Effector memory CD4-positive, alpha-beta T cell (primary cell): ENCODE data around the gene ALDH1A1.

Experiments
- DNase-seq, 3 donors: peaks; one replicate each; pipeline ENCODE4 v3.0.0-alpha.2; 2020
- H3K27ac ChIP-seq: 2 replicates; pipeline ENCODE4 v1.7.0; 2013; ENCODE audit warnings: mild to moderate bottlenecking, low read length, moderate library complexity; ENCODE audit not compliant: insufficient read depth, poor library complexity, severe bottlenecking
- H3K27me3 ChIP-seq: replicated peaks from 2 replicates; pipeline ENCODE4 v1.7.0; 2013; ENCODE audit warnings: mild to moderate bottlenecking, low read length; ENCODE audit not compliant: insufficient read depth, control insufficient read depth, poor library complexity, severe bottlenecking
- H3K36me3 ChIP-seq: 2 replicates; pipeline ENCODE4 v1.7.0; 2013; ENCODE audit warnings: mild to moderate bottlenecking, low read length, moderate library complexity; ENCODE audit not compliant: control insufficient read depth, insufficient read depth
- H3K4me1 ChIP-seq: 2 replicates; pipeline ENCODE4 v1.7.0; 2013; ENCODE audit warnings: low read length, mild to moderate bottlenecking; ENCODE audit not compliant: control insufficient read depth, insufficient read depth, poor library complexity, severe bottlenecking
- H3K4me3 ChIP-seq: 2 replicates; pipeline ENCODE4 v1.7.0; 2013; ENCODE audit warnings: low read length, low read depth, mild to moderate bottlenecking; ENCODE audit not compliant: insufficient read depth, poor library complexity, severe bottlenecking
- H3K9me3 ChIP-seq: 2 replicates; pipeline ENCODE4 v1.7.0; 2013; ENCODE audit warnings: mild to moderate bottlenecking, low read length, moderate library complexity; ENCODE audit not compliant: control insufficient read depth

Gene ALDH1A1

GRCh38 chr9:72886386-72886785, 66.5 kb downstream of the ALDH1A1 start:
- no peak for DNase-seq
- Histone ChIP-seq H3K4me3 (no peak overlapping the region), H3K9me3 (no peaks in the 10 kb centered on the region), H3K4me1 (no peaks in the 10 kb centered on the region), H3K27me3 (no peaks in the 10 kb centered on the region), H3K27ac (no peak overlapping the region), H3K36me3 (no peaks in the 10 kb centered on the region)

DNA sequence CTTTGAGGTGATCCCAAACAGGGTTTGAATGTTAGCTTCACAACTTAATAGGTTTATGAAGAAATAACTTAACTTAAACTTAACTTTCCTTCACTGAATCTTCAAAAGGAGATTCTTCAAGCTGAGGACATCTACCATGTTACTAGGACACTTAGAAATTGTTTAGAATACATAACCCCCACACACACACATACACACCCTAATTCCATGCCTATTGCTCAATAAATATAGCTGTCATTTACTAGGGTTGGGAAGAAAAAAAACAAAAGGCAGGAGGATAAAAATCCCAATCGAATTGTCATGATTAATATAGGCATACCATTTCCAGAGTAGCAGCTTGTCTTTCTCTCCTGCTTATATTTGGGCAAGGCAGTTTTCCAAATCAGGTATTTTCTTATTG, 68.3 kb downstream of the ALDH1A1 start:
- H3K27me3 ChIP-seq = no peaks in the 10 kb centered on the region
- no peaks in the 10 kb centered on the region for H3K4me1 ChIP-seq
- no peaks in the 10 kb centered on the region for H3K9me3 ChIP-seq
- no peak for DNase-seq
- no peak overlapping the region for H3K4me3 ChIP-seq
- no peak overlapping the region for H3K27ac ChIP-seq
- no peaks in the 10 kb centered on the region for H3K36me3 ChIP-seq

DNA sequence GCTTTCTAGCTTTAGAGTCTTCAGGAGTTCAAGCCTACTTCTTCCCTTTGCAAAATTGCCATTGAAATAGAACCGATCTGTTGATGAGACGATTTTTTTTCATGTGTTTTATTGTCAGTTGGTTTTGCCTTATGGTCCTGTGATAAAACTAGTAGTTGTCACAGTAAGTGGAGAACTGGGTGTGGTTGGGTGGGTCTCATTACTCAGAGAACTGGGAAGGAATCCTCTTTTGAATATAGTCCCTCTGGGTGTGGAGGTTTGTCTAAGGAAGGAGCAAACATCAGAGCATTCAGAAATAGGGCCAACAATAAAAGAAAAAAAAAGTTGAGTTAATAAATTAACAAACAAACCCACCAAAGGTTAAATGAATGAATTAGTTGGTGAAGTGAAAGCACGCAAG, 69.0 kb downstream of the ALDH1A1 start:
- Histone ChIP-seq H3K4me3 (no peak overlapping the region), H3K4me1 (no peaks in the 10 kb centered on the region), H3K27me3 (no peaks in the 10 kb centered on the region), H3K36me3 (no peaks in the 10 kb centered on the region), H3K27ac (no peak overlapping the region), H3K9me3 (no peaks in the 10 kb centered on the region)
- DNase-seq = no peak

GRCh38 chr9:72882117-72882775, 70.6 kb downstream of the ALDH1A1 start:
- no peaks in the 10 kb centered on the region for H3K9me3 ChIP-seq
- H3K27ac ChIP-seq = no peak overlapping the region
- no peak for DNase-seq
- H3K36me3 ChIP-seq = no peaks in the 10 kb centered on the region
- no peaks in the 10 kb centered on the region for H3K4me1 ChIP-seq
- H3K27me3 ChIP-seq = no peaks in the 10 kb centered on the region
- H3K4me3 ChIP-seq = no peak overlapping the region

GRCh38 chr9:72880821-72881220, 72.0 kb downstream of the ALDH1A1 start:
- Histone ChIP-seq H3K9me3 (no peaks in the 10 kb centered on the region), H3K4me3 (no peak overlapping the region)
- no peak for DNase-seq

DNA sequence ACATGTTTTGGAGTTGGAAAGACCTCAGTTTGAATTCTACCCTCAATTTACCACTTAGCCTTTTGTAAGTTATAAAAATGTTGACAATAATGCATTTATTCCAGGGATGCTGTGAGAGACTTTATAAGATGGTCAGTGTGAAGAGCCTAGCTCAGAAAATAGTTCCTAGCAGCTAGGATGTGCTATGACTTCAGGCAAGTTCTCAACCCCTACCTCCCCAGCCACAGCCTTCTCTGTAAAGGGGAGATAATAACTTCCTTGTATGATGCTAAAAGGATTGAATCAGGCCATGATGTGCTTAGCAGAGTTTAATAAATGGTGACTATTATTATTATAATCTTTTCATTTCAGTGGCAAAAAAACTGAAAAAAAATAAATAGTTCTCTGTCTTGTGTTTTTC, 77.6 kb downstream of the ALDH1A1 start:
- Histone ChIP-seq H3K27ac (no peak overlapping the region), H3K36me3 (no peaks in the 10 kb centered on the region), H3K9me3 (no peaks in the 10 kb centered on the region), H3K4me3 (no peak overlapping the region), H3K27me3 (no peaks in the 10 kb centered on the region), H3K4me1 (no peaks in the 10 kb centered on the region)
- no peak for DNase-seq

More at GRCh38 chr9:72880821-72881220, 72.0 kb downstream of the ALDH1A1 start:
- Histone ChIP-seq H3K27ac (no peak overlapping the region), H3K36me3 (no peaks in the 10 kb centered on the region), H3K4me1 (no peaks in the 10 kb centered on the region), H3K27me3 (no peaks in the 10 kb centered on the region)

DNA sequence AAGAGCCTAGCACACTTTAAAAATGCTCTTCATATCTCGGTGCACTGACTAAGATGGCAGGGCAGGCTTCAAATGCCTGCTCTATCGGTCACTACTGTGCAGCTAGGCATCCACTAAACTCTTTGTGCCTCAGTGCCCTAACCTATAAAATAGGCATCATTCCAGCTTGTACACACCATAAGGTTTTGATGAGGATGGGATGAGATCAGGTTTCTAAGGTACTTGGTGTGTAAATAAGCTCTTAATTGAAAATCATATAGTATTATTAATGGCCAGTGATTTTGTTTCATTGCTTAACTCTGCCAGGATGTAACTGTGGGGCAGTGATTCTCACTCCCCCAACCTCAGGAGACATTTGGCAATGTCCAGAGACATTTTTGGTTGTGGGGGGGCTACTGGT, 78.5 kb downstream of the ALDH1A1 start:
- H3K4me1 ChIP-seq = no peaks in the 10 kb centered on the region
- H3K36me3 ChIP-seq = no peaks in the 10 kb centered on the region
- no peak overlapping the region for H3K4me3 ChIP-seq
- no peaks in the 10 kb centered on the region for H3K9me3 ChIP-seq
- no peak for DNase-seq
- H3K27ac ChIP-seq = no peak overlapping the region
- no peaks in the 10 kb centered on the region for H3K27me3 ChIP-seq

DNA sequence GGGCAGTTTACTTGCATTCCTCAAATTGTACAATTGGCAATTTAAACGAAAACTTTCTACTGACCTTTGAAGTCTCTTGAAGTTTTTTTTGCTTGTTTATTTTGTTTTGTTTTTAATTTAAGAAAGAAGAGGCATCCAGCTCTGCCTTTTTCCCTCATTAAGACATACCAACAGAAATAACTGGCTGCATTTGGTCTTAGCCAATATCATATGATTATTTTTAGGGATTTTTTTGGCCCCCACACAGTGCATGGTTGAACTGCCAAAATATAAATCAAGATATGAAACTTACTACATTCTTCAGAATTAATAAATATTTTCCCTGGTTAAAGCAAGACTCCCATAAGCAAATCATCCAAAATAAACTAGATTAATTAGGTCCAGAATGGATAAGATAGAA, 79.4 kb downstream of the ALDH1A1 start:
- no peaks in the 10 kb centered on the region for H3K36me3 ChIP-seq
- no peaks in the 10 kb centered on the region for H3K4me1 ChIP-seq
- no peak for DNase-seq
- no peak overlapping the region for H3K4me3 ChIP-seq
- no peaks in the 10 kb centered on the region for H3K9me3 ChIP-seq
- H3K27me3 ChIP-seq = no peaks in the 10 kb centered on the region
- H3K27ac ChIP-seq = no peak overlapping the region

- no peaks in the 10 kb centered on the region for H3K36me3 ChIP-seq
- DNase-seq = no peak
- H3K27ac ChIP-seq = no peak overlapping the region
- H3K4me1 ChIP-seq = no peaks in the 10 kb centered on the region
- no peaks in the 10 kb centered on the region for H3K27me3 ChIP-seq
- no peak overlapping the region for H3K4me3 ChIP-seq
- no peaks in the 10 kb centered on the region for H3K9me3 ChIP-seq
These were observed 80.1 kb downstream of the ALDH1A1 start for GRCh38 chr9:72872718-72873117.

DNA sequence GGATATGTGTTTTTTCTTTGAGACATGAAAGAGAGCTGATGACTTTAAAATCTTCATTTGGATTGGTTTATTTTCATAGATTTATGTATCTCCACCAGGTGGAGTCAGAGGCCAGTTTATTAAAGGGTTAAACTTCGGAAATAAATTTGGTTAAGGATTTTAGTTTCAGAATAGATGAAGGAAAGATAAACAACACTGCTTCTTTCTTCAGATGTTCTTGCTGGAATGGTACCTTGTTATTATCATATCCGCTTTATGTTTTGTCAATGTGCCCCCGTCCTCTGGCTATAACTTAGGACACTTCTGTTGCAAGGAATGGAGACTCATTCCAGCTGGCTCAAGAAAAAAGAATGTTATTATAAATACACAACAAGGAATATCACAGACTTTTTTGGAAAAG, 81.2 kb downstream of the ALDH1A1 start:
- Histone ChIP-seq H3K4me1 (no peaks in the 10 kb centered on the region), H3K9me3 (no peaks in the 10 kb centered on the region), H3K27me3 (no peaks in the 10 kb centered on the region), H3K4me3 (no peak overlapping the region), H3K36me3 (no peaks in the 10 kb centered on the region), H3K27ac (no peak overlapping the region)
- DNase-seq = no peak
